GM23338 (cell line): Measurements from ENCODE around the gene CASK.

ENCODE experiments used
- EZH2 ChIP-seq: fragments of 200-600 bp; sonication (generic); IDR thresholded peaks from one replicate; pipeline ENCODE4 v1.8.0; 2017; ENCODE audit warnings: antibody characterized with exemption, mild to moderate bottlenecking, low read depth; ENCODE audit not compliant: unreplicated experiment
- EZH2phosphoT487 ChIP-seq: fragments of 200-600 bp; sonication (generic); IDR thresholded peaks from one replicate; pipeline ENCODE4 v1.8.1; 2018; ENCODE audit warnings: antibody characterized with exemption; ENCODE audit not compliant: unreplicated experiment
- POLR2AphosphoS5 ChIP-seq: IDR thresholded peaks from 2 replicates; pipeline ENCODE4 v1.6.1; 2016; ENCODE audit warnings: antibody characterized with exemption, low read depth
- TF ChIP-seq, protein P1 (sequence below), 2 experiments: fragments of 200-600 bp in 1 of 2; sonication (generic) in 1 of 2; conservative IDR thresholded peaks; 2 replicates each; pipeline versions ENCODE4 v1.5.1 to v1.6.1; 2016 to 2017; ENCODE audit warnings: antibody characterized with exemption in 2 of 2, low read depth in 2 of 2, mild to moderate bottlenecking in 2 of 2, moderate library complexity in 1 of 2
- TF ChIP-seq, protein P2 (sequence below): IDR thresholded peaks from 2 replicates; pipeline ENCODE4 v1.6.1; 2016; ENCODE audit warnings: antibody characterized with exemption

- TF ChIP-seq POLR2AphosphoS5 (no peak), EZH2 (no peak), EZH2phosphoT487 (no peak)
- TF ChIP-seq, protein P1, sequence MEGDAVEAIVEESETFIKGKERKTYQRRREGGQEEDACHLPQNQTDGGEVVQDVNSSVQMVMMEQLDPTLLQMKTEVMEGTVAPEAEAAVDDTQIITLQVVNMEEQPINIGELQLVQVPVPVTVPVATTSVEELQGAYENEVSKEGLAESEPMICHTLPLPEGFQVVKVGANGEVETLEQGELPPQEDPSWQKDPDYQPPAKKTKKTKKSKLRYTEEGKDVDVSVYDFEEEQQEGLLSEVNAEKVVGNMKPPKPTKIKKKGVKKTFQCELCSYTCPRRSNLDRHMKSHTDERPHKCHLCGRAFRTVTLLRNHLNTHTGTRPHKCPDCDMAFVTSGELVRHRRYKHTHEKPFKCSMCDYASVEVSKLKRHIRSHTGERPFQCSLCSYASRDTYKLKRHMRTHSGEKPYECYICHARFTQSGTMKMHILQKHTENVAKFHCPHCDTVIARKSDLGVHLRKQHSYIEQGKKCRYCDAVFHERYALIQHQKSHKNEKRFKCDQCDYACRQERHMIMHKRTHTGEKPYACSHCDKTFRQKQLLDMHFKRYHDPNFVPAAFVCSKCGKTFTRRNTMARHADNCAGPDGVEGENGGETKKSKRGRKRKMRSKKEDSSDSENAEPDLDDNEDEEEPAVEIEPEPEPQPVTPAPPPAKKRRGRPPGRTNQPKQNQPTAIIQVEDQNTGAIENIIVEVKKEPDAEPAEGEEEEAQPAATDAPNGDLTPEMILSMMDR (conservative IDR thresholded peaks at IDR 0.05; ENCODE audit: low read depth in 2 of 2), result no peak
- TF ChIP-seq, protein P2, sequence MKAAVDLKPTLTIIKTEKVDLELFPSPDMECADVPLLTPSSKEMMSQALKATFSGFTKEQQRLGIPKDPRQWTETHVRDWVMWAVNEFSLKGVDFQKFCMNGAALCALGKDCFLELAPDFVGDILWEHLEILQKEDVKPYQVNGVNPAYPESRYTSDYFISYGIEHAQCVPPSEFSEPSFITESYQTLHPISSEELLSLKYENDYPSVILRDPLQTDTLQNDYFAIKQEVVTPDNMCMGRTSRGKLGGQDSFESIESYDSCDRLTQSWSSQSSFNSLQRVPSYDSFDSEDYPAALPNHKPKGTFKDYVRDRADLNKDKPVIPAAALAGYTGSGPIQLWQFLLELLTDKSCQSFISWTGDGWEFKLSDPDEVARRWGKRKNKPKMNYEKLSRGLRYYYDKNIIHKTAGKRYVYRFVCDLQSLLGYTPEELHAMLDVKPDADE, result no peak
Measured at GRCh38 chrX:41603596-41603995, 319.8 kb downstream of the CASK start.
